Heart left ventricle (tissue), 16 donors: ENCODE data around the gene TPSD1. TPM values are rescaled to one million over a fixed set of nuclear protein-coding genes. Genes with fewer than 3 reads are reported as not detected.

Source experiments
- ATAC-seq, 4 donors: fragments of 200-7000 bp; cut with Tn5 transposase; one replicate each; pipeline ENCODE4 v1.9.1; 2020 to 2022; ENCODE audit warnings: moderate library complexity in 4 of 4, mild to moderate bottlenecking in 3 of 4, moderate number of reproducible peaks in 1 of 4
- DNase-seq, 5 donors: peaks; one replicate each; pipeline ENCODE4 v3.0.0-alpha.2; 2020
- H3K27ac ChIP-seq, 12 donors: fragments of 200-600 bp; sonication (generic) in 4 of 12; one replicate each; pipeline versions ENCODE4 v1.5.0 to v1.8.0; 2016 to 2022; ENCODE audit warnings: mild to moderate bottlenecking in 2 of 12
- H3K27me3 ChIP-seq, 9 donors: fragments of 200-600 bp; sonication (generic) in 2 of 9; one replicate each; pipeline versions ENCODE4 v1.5.1 to v1.8.0; 2016 to 2022; ENCODE audit warnings: mild to moderate bottlenecking in 3 of 9
- H3K36me3 ChIP-seq, 9 donors: fragments of 200-600 bp; sonication (generic) in 2 of 9; one replicate each; pipeline versions ENCODE4 v1.5.0 to v1.8.0; 2018 to 2022; ENCODE audit warnings: mild to moderate bottlenecking in 2 of 9
- H3K4me1 ChIP-seq, 12 donors: fragments of 200-600 bp; sonication (generic) in 4 of 12; one replicate each; pipeline versions ENCODE4 v1.5.0 to v1.8.0; 2016 to 2022; ENCODE audit warnings: mild to moderate bottlenecking in 3 of 12
- H3K4me3 ChIP-seq, 12 donors: fragments of 200-600 bp; sonication (generic) in 4 of 12; one replicate each; pipeline versions ENCODE4 v1.5.0 to v1.8.0; 2017 to 2022; ENCODE audit warnings: mild to moderate bottlenecking in 9 of 12, moderate library complexity in 4 of 12
- H3K9me3 ChIP-seq, 12 donors: fragments of 200-600 bp; sonication (generic) in 4 of 12; one replicate each; pipeline versions ENCODE4 v1.5.0 to v1.8.0; 2016 to 2022; ENCODE audit warnings: mild to moderate bottlenecking in 1 of 12
- CTCF ChIP-seq, 12 donors: fragments of 200-600 bp; sonication (generic) in 4 of 12; IDR thresholded peaks; one replicate each; pipeline versions ENCODE4 v1.5.0 to v1.8.0; 2018 to 2022; ENCODE audit warnings: antibody characterized with exemption in 12 of 12, mild to moderate bottlenecking in 5 of 12
- POLR2A ChIP-seq, 2 donors: fragments of 450-650 bp; IDR thresholded peaks; one replicate each; pipeline ENCODE4 v1.6.1; 2017; ENCODE audit warnings: antibody characterized with exemption in 2 of 2, mild to moderate bottlenecking in 2 of 2, moderate library complexity in 2 of 2
- WGBS, 4 donors: extraction: QIAGEN DNeasy Blood & Tissue Kit in 2 of 4; methylation state at CpG; one replicate each; pipeline versions ENCODE4 v1.1.5 to v1.1.7; 2013 to 2018; 5-methylcytosine and 5-hydroxymethylcytosine counted together
- intact Hi-C, 10 donors: fragments of 100-400 bp; cut with DNase I; formaldehyde crosslinking; loops; one replicate each; pipeline versions ENCODE4 v1.11.1 to v1.14.2; 2022
- polyA plus RNA-seq, 2 donors: library from polyadenylated mRNA; stranded (reverse); fragments of 200-250 nt; gene quantifications; one replicate each; pipeline ENCODE4 v1.2.3, GENCODE V29; 2013
- total RNA-seq, 9 donors: library from RNA; depleted of rRNA in 2 of 9; stranded (reverse); fragments of >200 nt in 2 of 9; fragmentation: NEBNext Ultra II Directional in 3 of 9; extraction: Animal tissue kit (Norgen Biotek cat#: 25700) in 3 of 9; gene quantifications; one replicate each; pipeline versions ENCODE4 v1.1.0 to v1.2.4, GENCODE V29; 2016 to 2023
- donor health status: ischemic (EF 13 %, LVEDD 7.1; RV severe dilation, severe dysfunction).
- donor health status: healthy with polysubstance abuse.
- donor health status: DM: no; HTN: yes; CAD: no.
- donor health status: DM: no; HTN: no; CAD: no.
- donor health status: ischemic (EF 25% LVEDD 6.9; RV normal size, moderate dysfunction).
- donor health status: ischemic (EF 25% LVEDD 5.7; RV mildly dilated, moderate dysfunction).
- donor health status: healthy.
- donor health status: DM: yes; HTN: yes; CAD: no.
- donor health status: ischemic (EF 35%, LVEDD 5.7; RV mildly dilated, moderate dysfunction).
- donor health status: nonischemic (EF 11% LVEDD 7.7; RV severe dilation, severe dysfunction).
- donor health status: DM: yes; HTN: yes; CAD: no.
- donor health status: PGD.
- donor health status: ischemic (EF 29% LVEDD 5.4; RV normal size, mild dysfunction).
- donor health status: nonischemic (EF 23%, LVEDD 6.1; RV moderate dilation, normal function).

TPSD1 gene
- total and polyA plus RNA-seq, 11 donors, result 0.17 to 0.38 TPM; not detected in 9

GRCh38 chr16:1221628-1222552 lies 34.0 kb upstream of the TPSD1 start:
- no peak for TF ChIP-seq POLR2A (IDR thresholded peaks at IDR 0.05)
- TF ChIP-seq CTCF (IDR thresholded peaks at IDR 0.05), result no peak
- ATAC-seq, result no peak
- no peaks in the 10 kb centered on the region for H3K36me3 ChIP-seq
- 76 to 84% (median 77%) methylated on average over 23 to 40 of the region's 40 CpGs for WGBS, 4 donors
- H3K27me3 ChIP-seq, result no peaks in the 10 kb centered on the region
- intact Hi-C loops, result no loop called here
- H3K27ac ChIP-seq, result no peak overlapping the region
- no peaks in the 10 kb centered on the region for H3K9me3 ChIP-seq
- H3K4me1 ChIP-seq, result peaks cover 0 to 4% (median 0%) of the 10 kb centered on the region in 12 donors
- no peak for DNase-seq
- no peak overlapping the region for H3K4me3 ChIP-seq

GRCh38 chr16:1222553-1223354 lies 33.1 kb upstream of the TPSD1 start:
- Histone ChIP-seq H3K27ac (no peak overlapping the region), H3K27me3 (no peaks in the 10 kb centered on the region), H3K4me1 (peaks cover 0 to 4% (median 0%) of the 10 kb centered on the region in 12 donors), H3K4me3 (no peak overlapping the region), H3K36me3 (no peaks in the 10 kb centered on the region), H3K9me3 (no peaks in the 10 kb centered on the region)
- TF ChIP-seq POLR2A (IDR thresholded peaks at IDR 0.05) (no peak), CTCF (IDR thresholded peaks at IDR 0.05) (no peak)
- intact Hi-C loops, result no loop called here
- 63 to 74% (median 71%) methylated on average over 19 to 25 of the region's 25 CpGs for whole genome bisulfite sequencing, 4 donors
- no peak for DNase-seq
- ATAC-seq, result no peak

GRCh38 chr16:1223355-1224214 lies 32.3 kb upstream of the TPSD1 start:
- intact Hi-C loops, result no loop called here
- Histone ChIP-seq H3K4me3 (no peak overlapping the region), H3K27me3 (no peaks in the 10 kb centered on the region), H3K9me3 (no peaks in the 10 kb centered on the region), H3K27ac (no peak overlapping the region), H3K36me3 (no peaks in the 10 kb centered on the region), H3K4me1 (peaks cover 0 to 4% (median 0%) of the 10 kb centered on the region in 12 donors)
- no peak for DNase-seq
- no peak for ATAC-seq
- TF ChIP-seq POLR2A (IDR thresholded peaks at IDR 0.05) (no peak), CTCF (IDR thresholded peaks at IDR 0.05) (no peak)
- 82 to 87% (median 85%) methylated on average over 22 to 38 of the region's 38 CpGs for WGBS, 4 donors
